SIG-M5 treated with dmso at 0.1 percent for 504 hours (cell line): ENCODE measurements around the gene LMO2.
A peak's percentile ranks its signal among the peaks of the same experiment; 100 is the strongest.

Source experiments
- DNase-seq: peaks from one replicate; lab custom pipeline; 2025; ENCODE audit not compliant: unreplicated experiment; lab: John Stamatoyannopoulos, UW

Gene LMO2

DNA sequence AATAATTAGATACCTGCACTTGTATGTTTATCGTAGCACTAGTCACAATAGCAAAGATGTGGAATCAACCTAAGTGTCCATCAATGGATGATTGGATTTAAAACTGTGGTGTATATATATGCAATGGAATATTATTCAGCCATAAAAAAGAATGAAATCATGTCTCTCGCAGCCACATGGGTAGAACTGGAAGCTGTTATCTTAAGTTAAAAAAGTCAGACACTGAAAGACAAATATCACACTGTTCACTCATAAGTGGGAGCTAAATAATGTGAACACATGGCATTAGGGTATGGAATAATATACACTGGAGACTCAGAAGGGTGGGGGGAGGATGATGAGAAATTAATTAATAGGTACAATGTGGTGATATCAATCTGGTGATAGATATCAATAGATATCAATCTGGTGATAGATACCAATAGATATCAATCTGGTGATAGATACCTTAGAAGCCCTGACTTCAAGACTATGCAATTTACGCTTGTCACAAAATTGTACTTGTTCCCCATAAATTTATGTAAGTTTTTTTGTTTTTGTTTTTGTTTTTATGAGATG, 2.0 kb downstream of the LMO2 start:
- DNase-seq: no peak

DNA sequence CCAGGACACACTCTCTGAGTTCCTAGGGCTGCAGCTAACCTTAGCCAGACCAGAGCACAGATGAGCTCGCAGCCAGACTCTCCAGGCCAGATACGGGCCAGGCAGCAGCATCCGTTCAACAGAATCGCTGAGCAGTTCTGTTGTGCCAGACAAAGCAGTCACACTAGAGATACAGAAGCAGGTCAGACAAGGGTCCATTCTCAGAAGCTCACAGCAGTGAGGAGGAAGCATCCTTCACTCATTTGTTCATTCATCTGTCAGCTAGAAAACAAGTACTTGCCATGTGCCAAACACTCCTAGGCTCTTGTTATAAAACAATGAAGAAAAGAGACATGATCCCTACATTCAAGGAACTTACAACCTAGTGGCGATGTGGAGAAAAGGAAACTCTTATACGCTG, 2.6 kb downstream of the LMO2 start:
- DNase-seq: no peak

DNA sequence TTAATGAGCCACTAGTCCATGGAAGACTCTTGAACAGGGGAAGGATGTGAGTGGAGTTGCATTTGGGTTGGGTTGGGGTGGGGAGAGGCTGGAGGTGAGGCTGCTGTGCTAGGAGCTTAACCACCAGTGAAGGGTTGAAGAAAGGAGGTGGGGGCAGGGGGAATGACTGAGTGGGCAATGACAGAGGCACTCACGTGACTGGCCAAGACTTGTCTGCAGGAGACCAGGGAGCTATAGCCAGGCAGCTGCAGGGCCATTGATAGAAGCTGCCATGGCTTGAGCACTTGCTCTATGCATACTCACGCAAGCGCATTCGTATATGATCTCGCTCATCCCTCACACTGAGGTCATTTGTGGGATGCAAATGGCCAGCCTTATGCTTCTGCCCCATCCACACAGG, 4.0 kb downstream of the LMO2 start:
- no peak for DNase-seq

DNA sequence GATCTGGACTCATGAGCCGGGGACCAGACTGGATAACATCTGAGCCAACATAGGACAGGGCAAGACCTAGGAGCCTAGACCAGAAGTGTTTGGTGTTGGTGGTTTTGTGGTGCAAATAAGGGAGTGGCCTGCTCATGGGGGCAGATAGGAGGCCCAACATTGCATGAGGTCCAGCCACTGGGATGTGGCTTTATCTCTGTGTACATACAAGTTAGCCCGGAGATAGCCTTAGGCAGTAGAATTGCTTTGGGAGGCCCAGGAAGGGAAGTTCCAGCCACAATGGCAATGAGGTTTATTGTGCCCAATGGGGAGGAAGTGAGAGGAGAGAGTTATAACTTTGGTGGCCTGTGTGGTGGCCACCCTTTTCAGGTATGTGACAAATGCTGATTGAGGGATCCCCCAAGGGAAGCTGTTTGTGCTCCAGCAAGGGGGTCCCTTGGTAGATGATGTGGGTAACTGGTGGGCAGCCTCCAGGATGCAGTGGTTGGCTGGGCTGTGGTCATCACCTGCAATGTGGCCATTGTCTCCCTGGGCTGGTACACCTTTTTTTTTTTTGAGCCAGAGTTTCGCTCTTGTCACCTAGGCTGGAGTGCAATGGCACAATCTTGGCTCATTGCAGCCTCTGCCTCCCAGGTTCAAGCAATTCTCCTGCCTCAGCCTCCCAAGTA, 6.4 kb downstream of the LMO2 start:
- DNase-seq: peak; percentile 64

DNA sequence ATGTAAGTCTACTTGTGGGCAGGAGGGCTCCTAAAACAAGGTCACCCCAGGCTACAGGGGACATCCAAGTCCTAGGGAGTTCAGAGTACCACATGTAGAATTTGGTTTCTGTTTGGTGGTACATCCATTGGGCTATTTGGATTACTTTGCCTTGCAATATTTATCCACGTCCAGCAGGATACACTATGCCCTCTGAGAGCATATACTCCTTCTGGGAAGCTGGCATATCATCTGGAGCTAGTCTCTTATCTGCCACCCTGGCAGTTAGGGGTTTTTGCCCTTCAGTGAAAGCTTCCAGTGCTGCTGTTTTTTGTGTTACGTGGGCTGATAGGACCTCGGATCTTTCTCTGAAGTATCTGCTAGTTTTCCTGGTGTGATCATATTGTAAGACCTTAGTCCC, 7.3 kb downstream of the LMO2 start:
- DNase-seq: no peak

DNA sequence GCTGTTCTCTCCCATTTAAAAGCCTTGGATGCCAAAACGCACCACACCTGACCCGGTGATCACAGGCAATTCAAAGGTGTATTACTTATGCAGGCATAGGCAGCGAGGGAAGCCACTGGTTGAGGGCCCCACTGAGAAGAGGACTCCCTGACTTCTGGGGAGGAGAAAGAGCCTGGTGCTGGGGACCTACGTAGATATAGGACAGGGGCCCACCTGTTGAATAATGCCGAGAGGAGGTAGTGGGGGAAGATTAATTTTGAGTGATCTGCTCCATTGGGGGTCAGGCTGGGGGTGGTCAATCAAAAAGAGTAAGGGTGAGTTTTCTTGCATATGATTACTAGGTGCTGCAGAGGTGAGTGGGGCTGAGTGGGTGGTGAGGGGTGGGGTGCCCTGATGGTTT, 7.8 kb downstream of the LMO2 start:
- no peak for DNase-seq

DNA sequence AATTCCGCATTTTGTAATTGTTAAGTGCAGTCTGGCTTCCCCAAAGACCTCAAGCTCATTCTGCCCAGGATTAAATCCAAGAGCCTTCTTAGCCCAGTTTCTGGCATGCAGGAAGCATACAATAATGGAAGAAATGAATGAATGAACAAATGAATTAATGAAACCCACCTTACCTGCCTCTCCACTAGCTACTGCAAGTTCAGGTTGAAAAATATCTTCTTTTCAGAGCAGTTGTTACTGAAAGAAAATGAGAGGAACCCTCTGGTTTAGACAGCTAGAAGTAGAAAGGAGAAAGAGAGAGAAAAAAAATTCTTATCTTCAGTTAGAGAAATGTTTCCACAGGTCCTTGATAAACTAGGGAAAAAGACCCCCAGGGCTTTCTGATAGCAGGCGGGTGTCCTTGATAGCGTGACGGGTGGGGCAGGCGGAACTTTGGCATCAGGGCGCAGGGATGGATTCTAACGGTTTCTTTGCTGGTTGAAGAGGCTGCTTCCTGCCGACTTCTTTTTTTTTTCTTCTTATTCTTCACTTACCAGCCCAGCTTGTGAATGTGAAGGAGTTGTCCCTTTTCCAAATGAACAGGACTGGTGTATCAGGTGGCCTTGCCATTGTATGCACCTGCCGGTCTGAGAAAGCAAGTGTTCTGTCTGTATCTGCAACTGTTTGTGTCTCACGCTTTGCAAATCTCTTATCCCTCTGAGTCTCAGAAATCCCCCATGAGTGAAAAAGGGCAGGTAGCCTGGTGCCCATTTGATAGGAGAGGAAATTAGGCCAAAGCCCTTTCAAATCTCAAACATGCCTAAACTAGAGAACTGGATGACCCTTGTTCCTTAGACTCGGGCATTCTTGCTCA, 10.0 kb downstream of the LMO2 start:
- no peak for DNase-seq

DNA sequence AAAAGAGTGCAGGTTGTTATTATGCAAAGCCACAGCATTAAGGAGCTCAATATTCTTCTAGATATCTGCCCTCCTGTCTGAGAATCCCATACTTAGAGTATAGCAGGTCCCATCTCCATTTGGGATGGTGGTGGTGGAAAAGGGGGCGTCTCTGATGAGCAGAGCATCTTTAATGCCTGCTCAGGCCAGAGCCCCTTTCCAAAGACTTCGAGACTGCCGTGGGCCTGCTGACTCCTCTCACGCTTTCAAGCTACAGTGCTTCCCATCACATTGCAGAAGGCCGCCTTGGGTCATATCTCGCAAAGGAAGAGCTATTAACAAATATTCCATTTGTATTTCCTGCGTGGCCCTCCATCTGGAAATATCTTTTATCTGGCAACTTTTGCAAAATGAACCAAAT, 10.9 kb downstream of the LMO2 start:
- DNase-seq: no peak

DNA sequence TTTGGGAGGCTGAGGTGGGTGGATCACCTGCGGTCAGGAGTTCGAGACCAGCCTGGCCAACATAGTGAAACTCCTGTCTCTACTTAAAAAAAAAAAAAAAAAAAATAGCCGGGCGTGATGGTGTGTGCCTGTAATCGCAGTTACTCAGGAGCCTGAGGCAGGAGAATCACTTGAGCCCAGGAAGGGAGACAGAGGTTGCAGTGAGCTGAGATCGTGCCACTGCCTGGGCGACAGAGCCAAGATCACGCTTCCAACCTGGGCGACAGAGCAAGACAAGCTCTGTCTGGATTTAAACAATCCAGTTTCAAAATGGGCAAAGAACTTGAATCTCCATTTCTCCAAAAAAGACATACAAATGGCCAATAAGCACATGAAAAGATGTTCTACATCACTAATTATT, 12.5 kb downstream of the LMO2 start:
- no peak for DNase-seq

DNA sequence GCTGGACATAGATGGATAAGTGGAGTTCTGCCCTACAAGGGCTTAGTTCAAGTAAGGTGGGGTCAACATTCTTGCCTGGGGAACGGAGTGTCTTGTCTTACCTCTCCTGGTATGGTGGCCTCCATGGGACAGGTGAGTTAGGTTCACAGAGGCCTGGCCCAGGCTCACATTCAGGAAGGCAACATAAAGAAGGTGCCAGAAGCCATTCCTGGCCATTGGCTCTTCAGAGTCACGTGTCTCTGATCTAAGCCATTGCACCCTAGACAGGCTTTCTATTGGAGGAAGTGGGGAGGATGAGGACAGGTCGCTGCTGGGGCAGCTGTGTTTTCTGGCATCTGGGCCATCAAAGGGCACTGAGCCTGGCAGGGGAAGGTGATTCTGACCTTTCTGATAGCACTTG, 14.8 kb downstream of the LMO2 start:
- no peak for DNase-seq

DNA sequence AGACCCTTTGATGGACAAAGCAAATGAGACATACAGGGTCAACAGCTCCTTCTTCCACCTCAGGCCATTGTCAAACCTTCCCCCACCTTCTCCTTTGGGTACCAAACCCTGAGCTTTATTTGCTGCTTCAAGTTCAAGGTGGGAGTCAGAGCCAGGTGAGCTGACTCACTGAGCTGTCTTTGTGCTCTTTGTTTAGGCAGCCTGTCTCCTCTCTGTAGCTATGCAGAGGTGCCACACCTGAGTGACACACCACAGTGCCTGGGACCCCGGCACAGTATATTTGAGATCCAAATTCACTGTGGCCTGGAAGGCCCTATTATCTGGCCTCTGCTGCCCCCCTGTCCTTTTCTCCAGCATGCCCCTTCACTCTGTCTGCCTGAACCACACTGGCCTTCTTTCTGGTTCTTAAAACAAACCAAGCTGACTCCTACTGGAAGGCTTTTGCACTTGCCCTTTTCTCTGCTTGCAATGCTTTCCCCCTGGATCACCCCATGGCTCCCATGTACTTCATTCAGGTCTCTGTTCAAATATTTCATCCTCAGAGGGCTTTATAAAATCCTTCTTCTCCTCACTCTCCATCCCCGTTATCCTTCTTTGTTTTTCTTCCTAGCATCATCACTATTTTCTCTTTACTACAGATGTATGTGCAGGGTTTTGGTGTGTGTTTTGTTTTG, 16.1 kb downstream of the LMO2 start:
- DNase-seq: no peak

DNA sequence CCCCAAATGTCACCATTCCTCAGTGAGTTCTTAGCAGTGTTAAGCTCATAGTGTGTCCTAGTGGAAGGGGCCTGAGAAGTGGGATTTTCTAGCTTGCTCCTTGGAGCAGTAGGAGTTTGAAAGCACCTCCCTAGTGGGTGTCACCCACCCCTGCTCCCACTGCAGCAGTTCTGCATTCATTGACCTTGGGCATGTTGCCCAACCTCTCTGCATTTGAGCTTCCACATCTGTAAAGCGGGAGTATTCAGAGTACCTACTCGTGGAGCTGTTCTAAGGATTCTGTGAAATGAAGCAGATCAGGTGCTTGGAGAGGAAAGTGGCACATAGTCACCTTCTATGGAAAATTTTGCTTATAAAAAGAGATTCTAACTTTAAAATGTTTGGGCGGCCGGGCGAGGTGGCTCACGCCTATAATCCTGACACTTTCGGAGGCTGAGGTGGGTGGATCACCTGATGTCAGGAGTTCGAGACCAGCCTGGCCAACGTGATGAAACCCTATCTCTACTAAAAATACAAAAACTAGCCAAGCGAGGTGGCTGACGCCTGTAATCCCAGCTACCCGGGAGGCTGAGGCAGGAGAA, 16.9 kb downstream of the LMO2 start:
- no peak for DNase-seq

DNA sequence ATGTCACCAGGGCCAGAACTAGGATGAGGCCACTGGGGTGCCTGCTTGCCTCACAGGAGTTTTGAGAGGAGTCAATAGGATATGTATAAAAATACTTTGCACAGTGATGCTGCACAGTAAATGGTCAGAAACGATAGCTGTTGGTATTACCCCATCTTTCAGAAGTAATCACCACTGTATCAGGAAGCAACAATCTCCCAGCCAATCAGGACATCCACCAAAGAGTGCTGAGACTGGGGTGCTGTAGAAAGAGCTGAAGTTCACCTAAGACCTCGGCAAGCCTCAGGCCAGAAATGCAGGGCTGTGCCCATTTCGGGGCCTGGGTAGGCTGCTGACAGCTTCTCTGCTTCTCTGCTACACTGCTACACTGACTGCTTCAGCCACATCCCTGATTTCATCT, 17.4 kb downstream of the LMO2 start:
- no peak for DNase-seq

DNA sequence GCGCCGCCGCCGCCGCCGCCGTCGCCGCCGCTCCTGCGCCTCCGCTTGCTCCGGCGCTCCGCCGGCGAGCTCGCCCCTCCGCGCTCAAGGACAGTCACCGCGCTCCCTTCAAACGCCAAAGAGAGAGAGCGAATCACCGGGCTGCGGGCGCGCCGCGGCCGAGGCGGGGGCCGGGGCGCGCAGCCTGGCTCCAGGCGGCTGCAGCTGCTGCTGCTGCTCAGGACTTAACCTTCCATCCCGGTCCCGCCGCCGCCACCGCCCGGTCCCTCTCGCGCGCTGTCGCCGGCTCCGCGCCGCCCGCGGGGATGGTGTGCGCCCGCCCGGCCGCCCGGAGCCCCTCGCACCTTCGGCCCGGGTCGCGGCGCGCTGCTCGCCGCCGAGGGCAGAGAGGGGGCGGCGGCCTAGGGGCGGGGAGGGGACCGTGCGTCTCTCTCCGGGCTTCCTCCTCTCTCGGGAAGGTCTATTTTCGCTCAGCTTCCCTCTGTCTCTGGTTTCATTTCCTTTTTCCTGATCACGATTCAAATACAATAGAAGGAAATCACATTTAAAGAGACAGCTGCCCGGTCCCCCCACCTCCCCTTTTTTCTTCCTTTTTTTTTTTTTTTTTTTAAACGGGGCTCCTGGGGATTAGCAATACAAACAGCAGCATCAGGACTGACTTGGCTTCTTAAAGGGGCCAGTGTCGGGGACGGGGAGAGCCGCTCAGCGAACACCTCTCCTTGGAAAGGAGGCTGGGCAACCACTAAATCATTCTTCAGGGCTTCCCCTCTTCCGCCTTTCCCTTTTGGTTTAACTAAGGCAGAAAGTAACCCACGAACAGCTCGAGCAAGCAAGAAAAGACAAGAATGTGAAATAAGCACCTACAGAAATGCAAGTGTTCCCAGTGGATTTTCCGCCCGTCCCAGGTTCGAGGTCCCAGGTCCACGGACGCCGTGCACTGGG, 22.1 kb downstream of the LMO2 start:
- peak; percentile 93 for DNase-seq

DNA sequence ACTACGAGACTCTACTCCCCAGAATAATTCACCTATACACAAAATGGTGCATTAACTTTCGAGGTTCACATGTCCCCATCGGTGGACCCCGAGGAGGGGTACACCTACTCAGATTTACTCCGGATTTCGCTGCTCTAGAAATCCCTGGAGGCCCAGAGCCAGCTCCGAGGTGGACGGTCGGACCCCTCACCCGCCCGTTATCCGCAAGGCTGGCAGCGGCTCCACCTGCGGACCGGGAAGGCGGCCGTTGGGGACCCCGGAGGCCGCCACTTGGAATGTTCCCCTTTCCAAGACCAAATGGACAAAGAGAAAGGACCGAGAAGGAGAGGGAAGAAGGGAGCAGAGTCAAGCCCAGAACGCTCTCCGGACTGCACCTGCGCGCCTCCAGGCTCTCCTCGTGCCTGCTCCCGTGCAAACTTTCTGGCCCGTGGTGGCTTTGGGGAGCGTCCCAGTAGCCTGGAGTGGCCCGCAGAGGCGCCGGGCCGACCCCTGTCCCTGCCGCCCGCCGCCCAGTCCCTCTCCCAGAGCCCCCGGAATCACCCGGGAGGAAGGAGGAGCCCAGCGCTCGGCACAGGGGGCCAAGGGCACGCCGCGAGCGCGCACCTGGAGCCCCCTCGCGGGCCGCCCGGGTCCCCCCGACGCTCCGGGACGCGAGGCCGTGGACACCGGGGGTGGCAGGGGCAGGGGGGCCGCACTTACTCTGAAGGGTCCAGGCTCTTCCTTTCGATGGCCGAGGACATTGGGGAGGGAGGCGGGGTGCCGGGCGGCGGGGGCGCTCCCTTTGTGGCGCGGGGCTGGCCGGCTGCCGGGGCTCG, 23.0 kb downstream of the LMO2 start:
- no peak for DNase-seq

DNA sequence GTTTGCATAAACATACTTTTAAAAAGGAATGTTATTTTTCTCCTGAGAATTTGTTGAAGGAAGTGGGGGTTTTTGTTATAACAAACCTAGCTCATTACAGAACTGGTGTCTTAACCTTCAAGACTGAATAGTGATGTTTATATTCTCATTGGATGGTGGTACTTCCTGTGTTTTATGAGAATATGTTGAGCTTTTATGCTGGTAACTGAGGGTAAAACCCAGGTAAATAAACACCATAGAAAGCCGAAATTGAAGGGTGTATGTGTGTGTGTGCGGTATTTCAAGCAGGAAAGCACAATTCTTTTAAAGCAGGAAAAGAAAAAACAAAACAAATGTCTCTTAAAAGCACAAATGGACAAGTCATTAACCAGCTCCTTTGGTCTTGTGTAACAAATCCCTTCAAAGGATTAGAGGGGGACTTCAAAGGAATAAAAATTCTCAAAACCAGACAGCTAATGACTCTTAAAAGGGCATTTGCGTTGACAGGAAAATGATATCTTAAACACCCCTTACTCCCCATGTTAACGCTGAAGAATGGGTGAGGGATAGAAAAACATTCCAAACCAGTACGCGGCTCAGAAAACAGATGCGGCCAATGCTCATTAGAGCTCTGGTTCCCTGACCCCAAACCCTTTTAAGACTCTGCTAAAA, 23.8 kb downstream of the LMO2 start:
- no peak for DNase-seq

DNA sequence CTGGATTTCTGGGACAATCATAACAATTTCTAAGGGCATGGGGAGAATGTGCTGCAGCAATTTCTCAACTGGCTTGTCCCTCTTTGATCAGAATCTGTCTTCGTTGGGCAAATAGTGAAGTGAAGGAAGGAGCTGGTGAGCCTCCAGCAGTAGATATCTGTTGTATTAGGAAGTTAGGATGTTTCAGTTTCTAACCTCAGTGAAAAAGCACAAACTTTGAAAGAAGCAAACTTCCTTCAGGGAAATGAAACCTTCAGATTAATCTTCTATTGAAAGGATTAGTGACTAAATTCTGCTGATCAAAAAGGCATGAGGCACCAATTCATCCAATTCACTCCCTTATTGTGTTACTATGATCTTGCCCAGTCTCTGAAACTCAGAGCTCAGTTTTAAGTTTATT, 24.3 kb downstream of the LMO2 start:
- peak; percentile 27 for DNase-seq

DNA sequence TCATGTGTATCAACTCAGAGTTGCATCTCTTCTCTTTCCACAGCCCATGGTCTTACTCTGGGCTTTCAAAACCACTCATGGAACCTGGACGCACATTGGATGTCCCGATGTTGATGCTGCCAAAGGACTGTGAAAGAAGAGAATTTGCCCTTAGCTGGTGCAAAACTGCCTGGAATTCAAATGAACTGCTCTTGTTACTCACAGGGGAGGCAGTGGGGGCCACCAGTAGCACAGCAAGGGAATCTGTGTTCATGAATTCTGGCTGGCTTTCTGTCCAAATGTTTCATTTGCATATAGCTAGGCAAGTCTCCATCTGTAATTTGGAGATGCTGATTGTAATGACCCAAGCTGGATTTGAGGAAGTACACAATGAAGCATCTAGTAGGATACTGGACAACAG, 24.9 kb downstream of the LMO2 start:
- no peak for DNase-seq

DNA sequence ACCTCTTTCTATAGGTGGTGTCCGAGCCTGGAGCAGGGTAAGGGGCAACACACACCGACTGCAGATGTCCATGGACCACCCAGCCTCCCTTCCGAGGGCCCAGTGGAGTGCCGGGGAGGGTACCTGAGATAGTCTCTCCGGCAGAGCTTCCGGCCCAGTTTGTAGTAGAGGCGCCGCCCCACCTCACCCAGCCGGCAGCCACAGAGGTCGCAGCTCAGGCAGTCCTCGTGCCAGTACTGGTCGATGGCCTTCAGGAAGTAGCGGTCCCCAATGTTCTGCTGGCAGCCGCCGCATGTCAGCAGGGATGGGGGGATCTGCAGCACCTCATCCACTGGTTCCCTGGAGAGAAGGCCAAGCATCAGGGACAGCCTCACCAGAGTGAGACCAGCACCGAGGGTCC, 27.4 kb downstream of the LMO2 start:
- no peak for DNase-seq
